NAMALWA (cell line): ENCODE measurements around the gene HOXB3.
"Not testable (repeated sequence)": the region's sequence is repeated elsewhere in the genome, so short reads cannot be mapped to it uniquely, and the experiment has no call there.

Source experiments
- DNase-seq: peaks from one replicate; pipeline ENCODE4 v3.0.0-alpha.2; 2015; ENCODE audit warnings: low spot score

The HOXB3 gene

GRCh38 chr17:48526608-48527546, 63.2 kb downstream of the HOXB3 start:
- DNase-seq = no peak

- no peak for DNase-seq
Observed at GRCh38 chr17:48523010-48523409, 67.0 kb downstream of the HOXB3 start.

GRCh38 chr17:48522031-48522653, 67.9 kb downstream of the HOXB3 start:
- DNase-seq = no peak

- no peak for DNase-seq
Observed at GRCh38 chr17:48520631-48521079, 69.4 kb downstream of the HOXB3 start.

GRCh38 chr17:48519427-48519826, 70.6 kb downstream of the HOXB3 start:
- no peak for DNase-seq

DNA sequence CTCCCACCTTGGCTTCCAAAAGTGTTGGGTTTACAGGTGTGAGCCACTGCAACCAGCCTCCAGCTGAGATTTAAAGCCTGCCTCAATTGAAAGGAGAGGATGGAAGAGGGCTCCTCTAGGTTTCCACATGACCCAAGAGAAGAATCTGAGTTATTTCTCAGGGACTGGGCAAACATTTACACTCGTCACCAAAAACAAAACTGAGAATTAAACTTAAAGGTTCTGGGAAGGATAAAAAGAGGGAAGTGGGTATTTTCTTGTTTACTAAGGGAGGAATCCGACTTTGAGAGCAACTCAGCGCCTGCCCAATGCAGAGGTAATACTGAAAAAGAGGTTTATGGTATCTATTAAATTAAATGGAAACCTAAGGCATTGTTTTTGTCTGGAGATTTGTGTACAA, 72.6 kb downstream of the HOXB3 start:
- no peak for DNase-seq

DNA sequence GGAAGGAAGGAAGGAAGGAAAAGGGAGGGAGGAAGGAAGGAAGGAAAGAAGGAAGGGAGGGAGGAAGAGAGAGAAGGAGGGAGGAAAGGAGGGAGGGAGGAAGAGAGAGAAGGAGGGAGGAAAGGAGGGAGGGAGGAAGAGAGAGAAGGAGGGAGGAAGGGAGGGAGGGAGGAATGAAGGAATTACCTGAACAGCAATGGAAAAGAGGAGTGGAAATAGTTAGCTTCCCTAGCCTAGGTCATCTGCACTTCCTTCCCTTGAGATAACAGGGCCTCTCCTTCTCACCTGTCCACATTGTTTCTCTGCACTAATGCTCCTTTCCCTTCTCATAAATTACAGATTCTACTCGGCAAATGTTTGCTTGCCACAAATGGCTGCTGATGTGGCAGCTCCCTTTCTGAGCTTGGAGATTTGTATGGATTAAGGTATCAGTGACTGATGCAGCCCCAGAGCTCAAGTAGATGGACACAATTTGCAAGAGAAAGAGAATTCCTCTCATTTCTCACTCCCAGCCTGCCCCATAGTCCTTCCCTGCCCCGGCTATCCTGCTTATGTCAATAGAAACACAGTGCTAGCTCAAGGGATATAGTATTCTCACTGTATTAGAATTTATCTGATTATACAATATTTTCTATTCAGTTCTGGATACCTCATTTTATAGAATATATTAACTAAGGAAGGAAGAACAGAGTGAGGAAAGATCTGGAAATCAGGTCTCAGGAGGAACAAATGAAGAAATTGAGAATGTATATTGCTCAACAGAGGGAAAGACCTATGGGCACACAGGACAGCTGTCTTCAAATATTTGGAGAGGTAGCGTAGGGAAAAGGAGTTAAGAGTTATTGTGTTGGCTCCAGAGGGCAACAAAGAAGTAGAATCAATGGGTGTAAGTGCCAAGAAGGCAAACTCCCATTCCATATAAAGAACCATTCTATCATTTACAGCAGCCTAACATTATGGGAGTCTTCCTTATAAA, 73.8 kb downstream of the HOXB3 start:
- no peak for DNase-seq

DNA sequence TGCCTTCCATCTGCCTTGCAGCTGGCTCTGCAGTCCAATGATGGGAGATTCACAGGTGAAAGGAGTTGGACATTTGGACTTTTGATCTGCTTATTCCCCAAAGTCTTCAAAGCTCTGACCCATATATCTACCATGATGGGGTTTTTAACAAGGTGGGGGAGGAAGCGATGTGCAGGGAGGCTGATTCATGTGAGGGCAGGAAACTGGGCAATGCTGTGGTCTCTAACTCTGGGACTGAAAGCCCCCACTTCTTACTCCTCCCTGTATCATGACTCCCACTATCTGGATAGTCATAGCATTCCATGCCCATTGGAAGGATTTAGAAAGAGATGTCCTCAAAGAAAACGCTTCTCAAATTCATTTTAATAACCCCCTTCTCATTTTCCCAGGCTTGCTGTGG, 75.6 kb downstream of the HOXB3 start:
- DNase-seq = no peak

DNA sequence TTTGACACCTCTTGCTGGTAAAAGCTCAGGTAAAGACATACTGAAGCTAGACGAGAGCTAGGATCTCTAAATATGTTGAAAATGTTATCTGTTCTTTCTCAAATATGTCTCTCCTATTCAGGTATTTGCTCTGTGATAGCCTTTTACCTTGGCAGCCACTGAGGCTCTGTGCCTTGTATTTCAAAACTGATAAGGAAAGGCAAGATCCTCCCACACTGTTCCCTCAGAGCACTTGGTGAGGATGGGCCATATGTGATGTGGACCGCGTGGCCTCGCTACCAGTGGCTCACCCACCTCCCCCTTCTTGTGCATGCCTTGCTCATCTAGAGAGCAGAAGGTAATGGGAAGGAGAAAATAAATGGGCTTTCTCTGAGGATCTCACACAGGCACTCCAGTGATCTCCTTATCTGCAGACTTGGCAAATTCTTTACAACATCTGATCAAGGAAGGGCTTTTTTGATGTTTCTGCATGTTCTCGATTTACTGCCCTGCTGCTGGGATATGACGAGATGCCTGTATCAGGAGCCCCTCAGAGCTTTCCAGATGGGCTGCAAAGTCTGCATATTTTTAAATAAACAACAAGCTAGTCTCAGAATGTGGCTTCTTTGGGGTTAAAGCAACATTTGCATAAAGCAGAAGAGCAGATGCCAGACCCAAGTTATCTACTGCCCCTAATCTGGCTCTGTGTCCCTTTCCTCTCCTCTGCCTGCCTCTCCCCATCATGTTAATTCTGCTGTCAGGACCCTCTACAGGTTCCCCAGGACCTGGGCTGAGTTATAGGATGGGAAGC, 76.2 kb downstream of the HOXB3 start:
- DNase-seq = no peak

DNA sequence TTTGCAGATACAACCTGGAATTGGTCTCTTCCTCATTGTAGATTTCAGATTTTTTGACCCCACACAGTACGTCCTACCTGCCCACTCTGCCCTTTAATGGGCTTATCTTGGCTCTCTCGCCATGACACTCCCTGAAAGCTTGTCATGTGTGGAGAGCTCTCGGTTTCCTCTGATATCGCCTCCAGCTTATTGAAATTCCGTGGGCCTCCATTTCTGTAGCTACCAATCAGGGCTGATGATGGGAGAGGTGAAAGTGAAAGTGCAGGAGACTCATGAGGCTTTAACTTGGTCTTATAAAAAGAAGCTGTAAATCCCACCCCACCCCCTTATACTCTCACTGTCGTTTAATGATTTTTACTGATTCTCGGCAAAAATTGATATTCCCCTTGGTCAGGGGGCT, 76.9 kb downstream of the HOXB3 start:
- no peak for DNase-seq

GRCh38 chr17:48510761-48511604, 79.1 kb downstream of the HOXB3 start:
- no peak for DNase-seq

DNA sequence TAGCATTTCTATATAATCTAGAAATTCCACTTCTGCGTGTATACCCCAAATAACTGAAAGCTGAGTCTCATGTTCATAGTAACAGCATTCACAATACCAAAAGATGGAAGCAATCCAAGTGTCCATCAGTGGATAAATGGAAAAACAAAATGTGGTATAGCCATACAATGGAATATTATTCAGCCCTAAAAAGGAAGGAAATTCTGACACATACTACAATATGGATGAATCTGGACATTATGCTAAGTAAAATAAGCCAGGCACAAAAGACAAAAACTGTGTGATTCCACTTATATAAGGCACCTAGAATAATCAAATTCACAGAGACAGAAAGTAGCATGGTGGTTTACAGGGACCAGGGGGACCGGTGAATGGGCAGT, 79.7 kb downstream of the HOXB3 start:
- no peak for DNase-seq

DNA sequence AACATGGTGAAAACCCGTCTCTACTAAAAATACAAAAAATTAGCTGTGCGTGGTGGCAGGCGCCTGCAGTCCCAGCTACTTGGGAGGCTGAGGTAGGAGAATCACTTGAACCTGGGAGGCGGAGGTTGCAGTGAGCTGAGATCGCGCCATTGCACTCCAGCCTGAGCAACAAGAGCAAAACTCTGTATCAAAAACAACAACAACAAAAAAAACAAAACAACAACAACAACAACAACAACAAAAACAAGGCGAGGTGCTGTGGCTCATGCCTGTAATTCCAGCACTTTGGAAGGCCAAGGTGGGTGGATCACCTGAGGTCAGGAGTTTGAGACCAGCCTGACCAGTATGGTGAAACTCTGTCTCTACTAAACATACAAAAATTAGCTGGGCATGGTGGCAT, 80.3 kb downstream of the HOXB3 start:
- not testable (repeated sequence) for DNase-seq

DNA sequence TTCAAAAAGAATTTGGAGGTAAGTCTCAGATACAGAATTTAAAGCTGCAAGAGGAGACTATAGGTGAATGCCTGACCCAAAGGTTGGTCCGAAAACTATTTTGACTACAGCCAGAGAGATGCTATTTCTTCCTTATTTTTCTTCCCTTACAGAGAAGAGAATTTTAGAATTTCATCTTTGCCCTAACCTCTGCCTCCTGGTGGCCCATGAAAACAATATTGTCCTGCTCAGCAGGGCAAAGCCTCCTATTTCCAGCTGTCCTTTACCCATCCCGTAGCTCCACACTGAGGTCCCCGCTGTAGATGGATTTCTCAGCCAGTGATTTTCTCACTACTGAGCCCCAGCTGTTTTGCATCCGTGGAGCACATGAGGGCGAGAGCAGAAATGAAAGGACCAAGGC, 83.8 kb downstream of the HOXB3 start:
- no peak for DNase-seq

DNA sequence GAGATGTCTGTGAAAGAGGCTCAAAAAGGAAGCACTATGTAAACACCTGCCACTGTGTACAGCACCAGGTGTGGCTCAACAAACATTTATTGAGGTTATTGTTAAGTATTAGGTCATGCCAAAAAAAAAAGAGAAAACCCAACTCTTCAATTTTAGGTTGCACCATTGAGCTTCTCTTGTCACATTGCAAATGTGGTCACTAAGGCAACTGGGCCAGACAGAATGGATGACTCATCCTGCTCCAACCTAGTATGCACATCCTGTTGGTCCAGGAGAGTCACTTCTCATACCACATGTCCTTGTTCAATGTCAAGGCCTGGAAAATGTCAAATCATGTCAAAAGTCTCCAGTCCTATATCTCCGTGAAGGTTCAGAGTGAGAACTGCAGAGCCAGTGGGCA, 84.3 kb downstream of the HOXB3 start:
- DNase-seq = no peak

- no peak for DNase-seq
Observed at GRCh38 chr17:48504953-48505352, 85.1 kb downstream of the HOXB3 start.

- no peak for DNase-seq
Observed at GRCh38 chr17:48503747-48504146, 86.3 kb downstream of the HOXB3 start.

DNA sequence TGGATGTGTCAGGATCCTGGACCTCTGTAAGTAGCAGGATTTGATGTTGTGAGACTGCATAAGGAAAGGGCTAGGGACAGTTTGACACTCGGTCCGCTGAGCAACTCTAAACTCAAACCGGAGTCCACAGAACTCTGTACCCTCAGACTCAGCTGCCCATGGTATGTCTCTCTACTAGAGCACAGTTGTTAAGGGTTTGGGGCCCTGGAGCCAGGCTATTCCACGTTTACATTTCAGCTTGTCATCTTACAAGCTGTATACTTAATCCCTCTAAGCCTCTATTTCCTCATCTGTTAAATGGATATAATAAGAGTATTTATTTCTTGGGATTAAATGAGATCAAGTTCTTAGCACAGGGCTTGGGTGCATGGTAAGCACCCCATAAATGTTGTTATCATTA, 87.1 kb downstream of the HOXB3 start:
- DNase-seq = no peak

- DNase-seq = no peak
Observed at GRCh38 chr17:48502312-48502711, 87.7 kb downstream of the HOXB3 start.
